Measurements from ENCODE around the gene GALNS.

DNA sequence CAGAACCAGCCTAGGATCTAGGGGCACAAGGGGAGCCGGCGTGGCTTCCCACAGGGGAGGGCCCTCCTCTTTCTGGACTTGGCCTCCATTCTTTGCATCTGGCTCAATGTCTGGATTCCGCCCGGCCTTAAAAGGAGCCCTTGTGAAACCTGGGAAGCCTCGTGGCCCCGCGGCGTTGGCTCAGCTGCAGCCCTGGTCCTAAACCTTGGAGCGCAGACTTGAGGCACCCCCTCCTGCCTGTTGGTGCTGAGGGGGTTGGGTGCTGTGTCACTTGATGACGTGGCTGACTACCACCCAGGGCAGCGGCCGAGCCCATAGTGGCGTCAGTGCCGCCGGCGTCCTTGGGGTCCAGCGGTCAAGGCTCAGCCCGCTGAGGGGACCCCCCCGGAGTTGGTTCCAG is 4.6 kb upstream of the GALNS start:
- TF ChIP-seq, protein P1, sequence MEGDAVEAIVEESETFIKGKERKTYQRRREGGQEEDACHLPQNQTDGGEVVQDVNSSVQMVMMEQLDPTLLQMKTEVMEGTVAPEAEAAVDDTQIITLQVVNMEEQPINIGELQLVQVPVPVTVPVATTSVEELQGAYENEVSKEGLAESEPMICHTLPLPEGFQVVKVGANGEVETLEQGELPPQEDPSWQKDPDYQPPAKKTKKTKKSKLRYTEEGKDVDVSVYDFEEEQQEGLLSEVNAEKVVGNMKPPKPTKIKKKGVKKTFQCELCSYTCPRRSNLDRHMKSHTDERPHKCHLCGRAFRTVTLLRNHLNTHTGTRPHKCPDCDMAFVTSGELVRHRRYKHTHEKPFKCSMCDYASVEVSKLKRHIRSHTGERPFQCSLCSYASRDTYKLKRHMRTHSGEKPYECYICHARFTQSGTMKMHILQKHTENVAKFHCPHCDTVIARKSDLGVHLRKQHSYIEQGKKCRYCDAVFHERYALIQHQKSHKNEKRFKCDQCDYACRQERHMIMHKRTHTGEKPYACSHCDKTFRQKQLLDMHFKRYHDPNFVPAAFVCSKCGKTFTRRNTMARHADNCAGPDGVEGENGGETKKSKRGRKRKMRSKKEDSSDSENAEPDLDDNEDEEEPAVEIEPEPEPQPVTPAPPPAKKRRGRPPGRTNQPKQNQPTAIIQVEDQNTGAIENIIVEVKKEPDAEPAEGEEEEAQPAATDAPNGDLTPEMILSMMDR (IDR thresholded peaks at IDR 0.05; ENCODE audit: borderline replicate concordance, extremely low read depth, low read length, poor library complexity, severe bottlenecking): no peak
- no peak for TF ChIP-seq EZH2 (IDR thresholded peaks at IDR 0.05; ENCODE audit: borderline replicate concordance, low read depth, low read length, severe bottlenecking)

Measured in DND-41 (cell line).